ENCODE measurements around the gene FOXRED2. TPM values are rescaled to one million over a fixed set of nuclear protein-coding genes. Genes with fewer than 3 reads are reported as not detected.
"Not testable (repeated sequence)": the region's sequence is repeated elsewhere in the genome, so short reads cannot be mapped to it uniquely, and the experiment has no call there.

FOXRED2 gene
- total RNA-seq, 2 experiments from 2014 or later = 1.8 to 2.3 TPM

DNA sequence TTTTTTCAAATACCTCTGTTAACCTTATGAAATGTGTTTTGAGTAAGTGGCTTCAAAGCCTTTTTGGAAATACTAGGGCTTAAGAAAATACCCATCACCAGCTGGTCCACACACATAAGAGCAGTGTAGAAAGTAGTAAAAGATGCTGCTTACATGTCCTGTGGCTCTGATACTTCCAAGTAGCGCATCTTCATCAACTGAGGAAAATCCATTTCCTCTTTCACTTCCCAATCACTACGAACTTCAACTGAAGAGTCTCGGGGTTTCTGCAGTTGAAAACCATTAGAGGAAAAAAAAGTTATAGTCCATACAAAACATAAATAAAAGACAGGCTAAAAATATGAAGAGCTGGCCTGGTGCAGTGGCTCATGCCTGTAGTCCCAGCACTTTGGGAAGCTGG lies 13.6 kb upstream of the FOXRED2 start:
- Mint-ChIP-seq H3K27me3 (no peaks in the 10 kb centered on the region), H3K36me3 (ENCODE audit: low read depth) (peaks cover 100% of the 10 kb centered on the region), H3K9me3 (no peaks in the 10 kb centered on the region), H3K4me1 (ENCODE audit: low read depth) (no peaks in the 10 kb centered on the region), H3K4me3 (no peak overlapping the region), H3K27ac (no peak overlapping the region)
- DNase-seq (no peak), ATAC-seq (ENCODE audit: poor library complexity) (no peak)
- TF ChIP-seq, protein P1, sequence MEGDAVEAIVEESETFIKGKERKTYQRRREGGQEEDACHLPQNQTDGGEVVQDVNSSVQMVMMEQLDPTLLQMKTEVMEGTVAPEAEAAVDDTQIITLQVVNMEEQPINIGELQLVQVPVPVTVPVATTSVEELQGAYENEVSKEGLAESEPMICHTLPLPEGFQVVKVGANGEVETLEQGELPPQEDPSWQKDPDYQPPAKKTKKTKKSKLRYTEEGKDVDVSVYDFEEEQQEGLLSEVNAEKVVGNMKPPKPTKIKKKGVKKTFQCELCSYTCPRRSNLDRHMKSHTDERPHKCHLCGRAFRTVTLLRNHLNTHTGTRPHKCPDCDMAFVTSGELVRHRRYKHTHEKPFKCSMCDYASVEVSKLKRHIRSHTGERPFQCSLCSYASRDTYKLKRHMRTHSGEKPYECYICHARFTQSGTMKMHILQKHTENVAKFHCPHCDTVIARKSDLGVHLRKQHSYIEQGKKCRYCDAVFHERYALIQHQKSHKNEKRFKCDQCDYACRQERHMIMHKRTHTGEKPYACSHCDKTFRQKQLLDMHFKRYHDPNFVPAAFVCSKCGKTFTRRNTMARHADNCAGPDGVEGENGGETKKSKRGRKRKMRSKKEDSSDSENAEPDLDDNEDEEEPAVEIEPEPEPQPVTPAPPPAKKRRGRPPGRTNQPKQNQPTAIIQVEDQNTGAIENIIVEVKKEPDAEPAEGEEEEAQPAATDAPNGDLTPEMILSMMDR (IDR thresholded peaks at IDR 0.05) = no peak
- ChIA-PET POLR2A (no interaction called here), CTCF (no interaction called here)
- Histone ChIP-seq H3K4me1 (ENCODE audit: insufficient read depth, low read length) (no peaks in the 10 kb centered on the region), H3K9me3 (ENCODE audit: control insufficient read depth in 1 of 2, insufficient read depth in 1 of 2, low read length in 2 of 2) (peaks cover 0 to 9% of the 10 kb centered on the region in 2 experiments), H3K4me3 (ENCODE audit: low read length) (no peak overlapping the region), H3K36me3 (ENCODE audit: insufficient read depth, low read length) (peaks cover 99% of the 10 kb centered on the region), H3K27ac (ENCODE audit: low read depth in 1 of 2, low read length in 2 of 2) (no peak overlapping the region), H3K27me3 (ENCODE audit: control insufficient read depth in 1 of 2, insufficient read depth in 2 of 2, low read length in 2 of 2) (peaks cover 0 to 2% of the 10 kb centered on the region in 2 experiments)
- intact Hi-C loops (cut with DNase I, micrococcal nuclease) = loop anchor here in 1 of 2 experiments (10.0 kb wide), 1 partner anchor 1216 kb away; no protein-coding TSS in a partner anchor

DNA sequence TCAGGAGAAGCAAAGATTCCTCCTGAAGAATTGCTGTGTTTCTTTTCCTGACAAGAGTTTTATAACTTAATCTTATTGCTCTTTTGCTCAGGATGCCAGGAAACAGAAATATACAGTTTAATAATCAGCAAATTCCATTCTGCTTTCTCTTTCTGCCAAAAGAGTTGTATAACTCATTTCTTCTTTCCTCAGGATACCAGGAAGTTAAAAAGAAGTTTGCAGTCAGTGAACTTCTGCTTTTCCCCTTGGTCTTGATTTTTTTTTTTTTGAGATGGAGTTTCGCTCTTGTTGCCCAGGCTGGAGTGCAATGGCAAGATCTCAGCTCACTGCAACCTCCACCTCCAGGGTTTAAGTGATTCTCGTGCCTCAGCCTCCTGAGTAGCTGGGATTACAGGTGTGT lies 13.1 kb upstream of the FOXRED2 start:
- ATAC-seq (ENCODE audit: poor library complexity); H3K4me1 Mint-ChIP-seq (ENCODE audit: low read depth); POLR2A ChIA-PET; DNase-seq; H3K27me3 ChIP-seq (ENCODE audit: control insufficient read depth in 1 of 2, insufficient read depth in 2 of 2, low read length in 2 of 2); CTCF ChIA-PET; H3K4me3 ChIP-seq (ENCODE audit: low read length); H3K27me3 Mint-ChIP-seq; H3K27ac ChIP-seq (ENCODE audit: low read depth in 1 of 2, low read length in 2 of 2); H3K4me1 ChIP-seq (ENCODE audit: insufficient read depth, low read length); H3K9me3 Mint-ChIP-seq; H3K4me3 Mint-ChIP-seq; H3K9me3 ChIP-seq (ENCODE audit: control insufficient read depth in 1 of 2, insufficient read depth in 1 of 2, low read length in 2 of 2); H3K27ac Mint-ChIP-seq: not testable (repeated sequence)
- H3K36me3 ChIP-seq (ENCODE audit: insufficient read depth, low read length) = peaks cover 99% of the 10 kb centered on the region
- intact Hi-C loops (cut with DNase I, micrococcal nuclease) = loop anchor here in 1 of 2 experiments (10.0 kb wide), 1 partner anchor 1215 kb away; no protein-coding TSS in a partner anchor
- H3K36me3 Mint-ChIP-seq (ENCODE audit: low read depth) = peaks cover 100% of the 10 kb centered on the region

DNA sequence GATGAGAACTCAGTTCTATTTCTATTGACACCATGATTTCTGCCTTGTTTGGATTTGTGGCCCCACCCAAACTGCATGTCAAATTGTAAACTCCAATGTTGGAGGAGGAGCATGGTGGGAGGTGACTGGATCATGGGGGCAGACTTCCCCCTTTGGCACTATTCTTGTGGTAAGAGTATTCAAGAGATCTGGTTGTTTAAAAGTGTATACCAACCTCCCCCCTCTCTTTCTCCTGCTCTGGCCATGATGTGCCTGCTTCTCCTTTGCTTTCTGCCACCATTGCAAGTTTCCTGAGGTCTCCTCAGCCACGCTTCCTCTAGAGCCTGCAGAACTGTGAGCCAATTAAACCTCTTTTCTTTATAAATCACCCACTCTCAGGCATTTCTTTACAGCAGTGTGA lies 7.9 kb upstream of the FOXRED2 start:
- ATAC-seq (ENCODE audit: poor library complexity) (no peak), DNase-seq (no peak)
- ChIA-PET POLR2A (no interaction called here), CTCF (no interaction called here)
- no peaks in the 10 kb centered on the region for H3K27me3 Mint-ChIP-seq
- no peak overlapping the region for H3K4me3 Mint-ChIP-seq
- Histone ChIP-seq H3K27me3 (ENCODE audit: control insufficient read depth in 1 of 2, insufficient read depth in 2 of 2, low read length in 2 of 2) (no peaks in the 10 kb centered on the region), H3K4me3 (ENCODE audit: low read length) (no peak overlapping the region), H3K9me3 (ENCODE audit: control insufficient read depth in 1 of 2, insufficient read depth in 1 of 2, low read length in 2 of 2) (peaks cover 0 to 3% of the 10 kb centered on the region in 2 experiments), H3K4me1 (ENCODE audit: insufficient read depth, low read length) (no peaks in the 10 kb centered on the region), H3K36me3 (ENCODE audit: insufficient read depth, low read length) (peaks cover 94% of the 10 kb centered on the region), H3K27ac (ENCODE audit: low read depth in 1 of 2, low read length in 2 of 2) (no peak overlapping the region)
- H3K9me3 Mint-ChIP-seq = no peaks in the 10 kb centered on the region
- TF ChIP-seq, protein P1 (IDR thresholded peaks at IDR 0.05) = no peak
- H3K4me1 Mint-ChIP-seq (ENCODE audit: low read depth) = peaks cover 6% of the 10 kb centered on the region
- no peak overlapping the region for H3K27ac Mint-ChIP-seq
- H3K36me3 Mint-ChIP-seq (ENCODE audit: low read depth) = peaks cover 93% of the 10 kb centered on the region
- intact Hi-C loops (cut with DNase I, micrococcal nuclease) = no loop called here

DNA sequence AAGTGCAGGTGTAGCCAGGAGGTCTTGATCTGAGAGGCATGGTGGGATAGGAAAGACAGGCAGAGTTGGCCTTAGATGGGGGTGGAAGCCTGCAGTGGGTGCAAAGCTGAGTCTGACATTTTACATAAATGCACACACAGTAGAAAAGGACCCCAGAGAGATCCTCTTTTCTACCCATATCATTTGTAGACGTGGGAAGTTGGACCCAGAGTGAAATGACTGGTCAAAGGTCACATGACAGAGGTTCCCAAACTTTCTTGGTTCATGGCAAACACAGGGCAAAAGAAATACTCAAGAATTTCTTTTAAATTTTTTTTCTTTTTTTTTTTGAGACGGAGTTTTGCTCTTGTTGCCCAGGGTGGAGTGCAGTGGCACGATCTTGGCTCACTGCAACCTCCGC lies 6.2 kb upstream of the FOXRED2 start:
- Mint-ChIP-seq H3K4me1 (ENCODE audit: low read depth) (peaks cover 6% of the 10 kb centered on the region), H3K9me3 (no peaks in the 10 kb centered on the region), H3K36me3 (ENCODE audit: low read depth) (peaks cover 80% of the 10 kb centered on the region), H3K27ac (no peak overlapping the region), H3K27me3 (no peaks in the 10 kb centered on the region), H3K4me3 (no peak overlapping the region)
- TF ChIP-seq, protein P1 (IDR thresholded peaks at IDR 0.05) = no peak
- POLR2A ChIA-PET = interaction anchor here (1.3 kb wide), 1 partner anchor 16 kb away, joined by 3 read pairs; the partner anchor contains the start of gene EIF3D
- Histone ChIP-seq H3K4me1 (ENCODE audit: insufficient read depth, low read length) (no peaks in the 10 kb centered on the region), H3K27me3 (ENCODE audit: control insufficient read depth in 1 of 2, insufficient read depth in 2 of 2, low read length in 2 of 2) (no peaks in the 10 kb centered on the region), H3K9me3 (ENCODE audit: control insufficient read depth in 1 of 2, insufficient read depth in 1 of 2, low read length in 2 of 2) (no peaks in the 10 kb centered on the region), H3K4me3 (ENCODE audit: low read length) (no peak overlapping the region), H3K27ac (ENCODE audit: low read depth in 1 of 2, low read length in 2 of 2) (no peak overlapping the region), H3K36me3 (ENCODE audit: insufficient read depth, low read length) (peaks cover 77% of the 10 kb centered on the region)
- no peak for DNase-seq
- ATAC-seq (ENCODE audit: poor library complexity) = no peak
- CTCF ChIA-PET = no interaction called here
- intact Hi-C loops (cut with DNase I, micrococcal nuclease) = no loop called here
